GM12875 (cell line): Measurements from ENCODE around the gene TAF3.

Source experiments
- H3K4me3 ChIP-seq: one replicate; pipeline ENCODE4 v1.5.1; 2011; ENCODE audit warnings: low read depth, low read length, control low read depth
- TF ChIP-seq, protein P1 (sequence below): IDR thresholded peaks from 2 replicates; pipeline ENCODE4 v1.5.1; 2011; ENCODE audit warnings: low read depth, mild to moderate bottlenecking, control low read depth, inconsistent platforms, low read length, moderate library complexity, borderline replicate concordance; ENCODE audit not compliant: insufficient read depth

Gene TAF3

DNA sequence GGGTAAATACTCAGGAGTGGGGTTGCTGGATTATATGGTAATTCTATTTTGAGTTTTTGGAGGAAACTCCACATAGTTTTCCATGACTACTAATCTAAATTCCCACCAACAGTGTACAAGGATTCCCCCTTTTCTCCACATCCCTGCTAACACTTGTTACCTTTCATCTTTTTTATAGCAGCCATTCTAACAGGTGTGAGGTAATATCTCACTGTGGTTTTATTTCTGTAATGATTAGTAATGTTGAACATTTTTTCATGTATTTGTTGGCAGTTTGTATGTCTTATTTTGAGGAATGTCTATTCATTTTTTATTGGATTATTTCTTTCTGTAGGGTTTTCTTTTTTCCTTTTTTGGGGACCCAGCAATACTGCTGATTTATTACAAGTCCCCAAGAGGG lies 14.9 kb downstream of the TAF3 start:
- H3K4me3 ChIP-seq = no peak overlapping the region
- TF ChIP-seq, protein P1, sequence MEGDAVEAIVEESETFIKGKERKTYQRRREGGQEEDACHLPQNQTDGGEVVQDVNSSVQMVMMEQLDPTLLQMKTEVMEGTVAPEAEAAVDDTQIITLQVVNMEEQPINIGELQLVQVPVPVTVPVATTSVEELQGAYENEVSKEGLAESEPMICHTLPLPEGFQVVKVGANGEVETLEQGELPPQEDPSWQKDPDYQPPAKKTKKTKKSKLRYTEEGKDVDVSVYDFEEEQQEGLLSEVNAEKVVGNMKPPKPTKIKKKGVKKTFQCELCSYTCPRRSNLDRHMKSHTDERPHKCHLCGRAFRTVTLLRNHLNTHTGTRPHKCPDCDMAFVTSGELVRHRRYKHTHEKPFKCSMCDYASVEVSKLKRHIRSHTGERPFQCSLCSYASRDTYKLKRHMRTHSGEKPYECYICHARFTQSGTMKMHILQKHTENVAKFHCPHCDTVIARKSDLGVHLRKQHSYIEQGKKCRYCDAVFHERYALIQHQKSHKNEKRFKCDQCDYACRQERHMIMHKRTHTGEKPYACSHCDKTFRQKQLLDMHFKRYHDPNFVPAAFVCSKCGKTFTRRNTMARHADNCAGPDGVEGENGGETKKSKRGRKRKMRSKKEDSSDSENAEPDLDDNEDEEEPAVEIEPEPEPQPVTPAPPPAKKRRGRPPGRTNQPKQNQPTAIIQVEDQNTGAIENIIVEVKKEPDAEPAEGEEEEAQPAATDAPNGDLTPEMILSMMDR = no peak

DNA sequence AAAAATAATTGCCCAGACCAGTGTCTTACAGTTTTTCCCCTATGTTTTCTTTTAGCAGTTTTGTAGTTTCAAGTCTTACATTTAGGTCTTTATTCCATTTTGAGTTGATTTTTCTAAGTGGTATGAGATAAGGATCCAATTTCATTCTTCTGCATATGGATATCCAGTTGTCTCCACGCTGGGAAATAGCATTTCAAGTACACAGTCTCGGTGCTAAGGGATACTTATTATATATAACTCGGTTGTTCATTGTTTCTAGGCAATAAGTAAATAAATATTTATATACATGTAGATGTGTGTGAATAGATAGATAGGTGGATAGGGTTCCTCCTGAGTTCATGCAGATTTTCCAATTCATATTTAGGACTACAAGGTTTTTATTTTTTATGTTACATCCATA lies 16.0 kb downstream of the TAF3 start:
- H3K4me3 ChIP-seq = no peak overlapping the region
- TF ChIP-seq, protein P1 = no peak

DNA sequence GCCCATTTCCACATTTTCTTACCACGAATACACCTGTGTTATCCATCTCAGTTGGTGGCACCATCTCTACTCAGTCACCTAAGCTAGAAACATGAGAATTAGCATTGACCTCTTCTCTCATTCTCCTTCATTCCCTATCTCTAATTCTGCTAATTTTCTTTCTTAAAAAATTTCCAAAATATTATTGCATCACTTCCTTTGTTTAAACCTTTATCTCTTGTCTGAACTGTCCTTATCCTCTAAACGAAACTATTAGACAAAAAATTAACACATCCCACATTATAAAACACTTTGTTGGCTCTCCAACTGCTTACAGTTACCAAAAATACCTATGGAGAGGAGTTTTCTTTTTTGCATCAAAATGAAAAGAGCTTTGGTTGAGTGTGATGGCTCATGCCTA lies 18.3 kb downstream of the TAF3 start:
- TF ChIP-seq, protein P1 = no peak
- no peak overlapping the region for H3K4me3 ChIP-seq

DNA sequence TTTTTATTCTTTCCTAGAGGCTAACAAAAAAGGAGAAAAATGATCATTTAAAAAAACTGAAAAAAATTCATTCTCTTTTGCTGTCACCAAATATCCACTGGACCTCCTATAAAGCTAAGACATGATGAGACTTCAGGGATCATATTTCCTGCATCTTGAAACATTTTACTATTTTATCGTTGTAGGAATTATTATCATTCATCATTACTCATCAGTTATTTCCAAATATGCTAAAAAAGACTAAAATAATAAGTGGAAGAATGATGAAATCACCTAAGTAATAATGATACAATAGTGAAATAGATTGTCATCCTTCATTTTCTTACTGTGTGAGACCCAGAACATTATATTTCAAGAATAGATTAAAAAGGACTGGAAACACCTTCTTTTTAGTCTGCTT lies 28.3 kb downstream of the TAF3 start:
- no peak overlapping the region for H3K4me3 ChIP-seq
- TF ChIP-seq, protein P1 = no peak

DNA sequence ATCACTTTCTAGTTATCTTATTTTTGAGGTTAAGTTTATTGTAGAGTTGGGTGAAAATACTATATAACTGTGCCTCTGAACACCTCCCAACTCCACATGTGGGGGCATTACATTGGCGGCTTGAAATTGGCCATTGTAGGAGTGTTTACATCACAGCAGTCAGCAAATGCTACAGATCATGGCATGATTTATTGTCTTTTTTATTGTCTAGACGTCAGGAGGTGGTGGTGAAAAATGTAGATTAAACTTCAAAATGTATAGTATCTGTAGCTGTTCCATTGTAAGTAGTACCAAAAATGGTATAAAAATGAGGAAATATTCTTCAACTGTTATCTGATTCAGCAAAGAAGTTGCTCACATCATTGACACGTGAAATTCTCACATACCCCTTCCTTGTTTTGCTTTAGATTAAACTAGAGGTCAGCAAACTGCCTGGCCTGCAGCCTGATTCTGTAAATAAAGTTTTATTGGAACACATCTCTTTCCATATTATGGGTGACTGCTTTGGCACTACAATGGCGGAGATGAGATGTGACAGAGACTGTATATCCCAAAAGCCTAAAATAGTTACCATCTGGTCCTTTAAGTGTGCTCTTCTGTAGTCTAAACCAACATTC lies 35.0 kb downstream of the TAF3 start:
- no peak overlapping the region for H3K4me3 ChIP-seq
- TF ChIP-seq, protein P1 = no peak

DNA sequence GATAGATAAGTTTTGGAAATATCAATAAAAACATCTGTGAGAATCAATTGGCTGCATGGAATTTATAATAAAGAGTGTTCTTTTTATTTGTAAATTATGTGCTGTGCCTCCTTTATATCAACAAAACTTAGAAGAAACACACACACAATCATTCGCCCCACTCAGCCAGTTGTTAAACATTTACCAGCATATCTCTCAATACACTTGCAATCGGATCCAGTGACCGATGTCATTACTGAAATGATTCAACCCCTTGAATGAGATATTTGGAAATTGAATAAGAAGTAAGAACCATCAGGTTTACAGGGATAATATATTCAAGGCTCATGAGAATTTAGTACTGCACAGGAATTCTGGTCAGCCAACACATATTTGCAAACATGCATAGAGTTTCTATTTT lies 35.6 kb downstream of the TAF3 start:
- TF ChIP-seq, protein P1 = no peak
- H3K4me3 ChIP-seq = no peak overlapping the region

DNA sequence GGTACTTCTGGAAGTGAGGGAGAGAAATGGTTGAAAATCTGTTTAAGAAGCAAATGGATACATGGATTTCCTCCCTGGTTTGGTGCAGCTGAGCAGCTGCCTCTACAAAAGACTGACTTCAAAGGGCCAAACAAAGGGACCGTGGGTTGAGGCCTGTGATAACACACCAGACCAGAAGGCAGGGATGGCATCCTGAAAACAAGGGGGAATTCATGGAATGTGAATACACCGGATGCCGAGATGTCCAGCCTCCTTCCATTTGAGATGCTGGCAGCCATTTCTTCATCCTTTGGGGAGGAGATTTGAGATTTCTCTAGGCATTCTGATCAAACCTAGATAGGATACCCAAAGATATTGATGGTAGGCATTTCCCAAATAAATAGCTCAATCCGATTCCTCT lies 36.9 kb downstream of the TAF3 start:
- H3K4me3 ChIP-seq = no peak overlapping the region
- TF ChIP-seq, protein P1 = no peak
